Tibial nerve (tissue), 3 donors: ENCODE data around the gene ZNF521.

ENCODE experiments used
- POLR2A ChIP-seq, 2 donors: fragments of 450-650 bp; IDR thresholded peaks; one replicate each; pipeline ENCODE4 v1.6.1; 2017; ENCODE audit warnings: antibody characterized with exemption in 2 of 2, mild to moderate bottlenecking in 2 of 2, moderate library complexity in 2 of 2
- TF ChIP-seq, protein P1 (sequence below), 5 experiments: fragments of 200-600 bp in 3 of 5; fragments of 450-650 bp in 2 of 5; sonication (generic) in 3 of 5; IDR thresholded peaks; one replicate each; pipeline ENCODE4 v1.5.1; 2016 to 2019; ENCODE audit warnings: antibody characterized with exemption in 5 of 5, mild to moderate bottlenecking in 3 of 5, moderate library complexity in 2 of 5

DNA sequence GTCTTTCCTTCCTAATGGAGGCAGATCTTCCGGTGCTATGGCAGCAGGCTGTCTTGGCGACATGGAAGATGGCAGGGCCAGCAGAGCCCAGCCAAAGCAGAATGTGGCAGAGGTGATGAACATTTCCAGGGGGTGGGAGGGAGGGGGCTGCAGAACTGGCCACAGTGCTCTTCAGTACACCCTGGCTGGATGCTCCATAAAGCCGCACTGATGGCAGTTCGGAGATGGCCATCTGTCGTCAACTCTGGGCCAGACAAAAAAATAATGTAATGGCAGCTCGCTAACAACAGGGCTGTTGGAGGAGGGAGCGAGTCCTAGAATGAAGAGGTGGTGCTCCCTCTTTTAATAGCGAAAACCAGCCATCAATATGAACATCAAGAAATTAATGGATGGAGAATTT lies 271.0 kb downstream of the ZNF521 start:
- TF ChIP-seq, protein P1, sequence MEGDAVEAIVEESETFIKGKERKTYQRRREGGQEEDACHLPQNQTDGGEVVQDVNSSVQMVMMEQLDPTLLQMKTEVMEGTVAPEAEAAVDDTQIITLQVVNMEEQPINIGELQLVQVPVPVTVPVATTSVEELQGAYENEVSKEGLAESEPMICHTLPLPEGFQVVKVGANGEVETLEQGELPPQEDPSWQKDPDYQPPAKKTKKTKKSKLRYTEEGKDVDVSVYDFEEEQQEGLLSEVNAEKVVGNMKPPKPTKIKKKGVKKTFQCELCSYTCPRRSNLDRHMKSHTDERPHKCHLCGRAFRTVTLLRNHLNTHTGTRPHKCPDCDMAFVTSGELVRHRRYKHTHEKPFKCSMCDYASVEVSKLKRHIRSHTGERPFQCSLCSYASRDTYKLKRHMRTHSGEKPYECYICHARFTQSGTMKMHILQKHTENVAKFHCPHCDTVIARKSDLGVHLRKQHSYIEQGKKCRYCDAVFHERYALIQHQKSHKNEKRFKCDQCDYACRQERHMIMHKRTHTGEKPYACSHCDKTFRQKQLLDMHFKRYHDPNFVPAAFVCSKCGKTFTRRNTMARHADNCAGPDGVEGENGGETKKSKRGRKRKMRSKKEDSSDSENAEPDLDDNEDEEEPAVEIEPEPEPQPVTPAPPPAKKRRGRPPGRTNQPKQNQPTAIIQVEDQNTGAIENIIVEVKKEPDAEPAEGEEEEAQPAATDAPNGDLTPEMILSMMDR (IDR thresholded peaks at IDR 0.05), result no peak
- TF ChIP-seq POLR2A (IDR thresholded peaks at IDR 0.05), result no peak
